IPS-18c (cell line): ENCODE measurements around the gene NTNG1.

Experiments used
- H3K4me3 ChIP-seq: 2 replicates; pipeline ENCODE4 v1.7.0; 2013; ENCODE audit warnings: low read depth, mild to moderate bottlenecking, low read length, moderate library complexity; ENCODE audit not compliant: insufficient read depth
- H3K9me3 ChIP-seq: one replicate; pipeline ENCODE4 v1.6.1; 2013; ENCODE audit warnings: mild to moderate bottlenecking, low read length, moderate library complexity; ENCODE audit not compliant: control insufficient read depth, insufficient read depth

Gene NTNG1

GRCh38 chr1:107175102-107175909 is 34.5 kb downstream of the NTNG1 start:
- Histone ChIP-seq H3K4me3 (no peak overlapping the region), H3K9me3 (no peaks in the 10 kb centered on the region)

- Histone ChIP-seq H3K4me3 (no peak overlapping the region), H3K9me3 (no peaks in the 10 kb centered on the region)
Measured at GRCh38 chr1:107181253-107181969, 40.6 kb downstream of the NTNG1 start.

- Histone ChIP-seq H3K4me3 (no peak overlapping the region), H3K9me3 (no peaks in the 10 kb centered on the region)
Measured at GRCh38 chr1:107183011-107183410, 42.2 kb downstream of the NTNG1 start.

GRCh38 chr1:107184888-107185287 is 44.0 kb downstream of the NTNG1 start:
- no peaks in the 10 kb centered on the region for H3K9me3 ChIP-seq
- no peak overlapping the region for H3K4me3 ChIP-seq

- H3K4me3 ChIP-seq: no peak overlapping the region
Measured at GRCh38 chr1:107187399-107187798, 46.6 kb downstream of the NTNG1 start.

GRCh38 chr1:107188160-107188559 is 47.3 kb downstream of the NTNG1 start:
- Histone ChIP-seq H3K9me3 (no peaks in the 10 kb centered on the region), H3K4me3 (no peak overlapping the region)

More at GRCh38 chr1:107187399-107187798, 46.6 kb downstream of the NTNG1 start:
- no peaks in the 10 kb centered on the region for H3K9me3 ChIP-seq

- no peak overlapping the region for H3K4me3 ChIP-seq
- H3K9me3 ChIP-seq: no peaks in the 10 kb centered on the region
Measured at GRCh38 chr1:107194380-107194779, 53.5 kb downstream of the NTNG1 start.

GRCh38 chr1:107195476-107195875 is 54.6 kb downstream of the NTNG1 start:
- H3K4me3 ChIP-seq: no peak overlapping the region

GRCh38 chr1:107196973-107197562 is 56.2 kb downstream of the NTNG1 start:
- Histone ChIP-seq H3K4me3 (no peak overlapping the region), H3K9me3 (no peaks in the 10 kb centered on the region)

More at GRCh38 chr1:107195476-107195875, 54.6 kb downstream of the NTNG1 start:
- no peaks in the 10 kb centered on the region for H3K9me3 ChIP-seq

GRCh38 chr1:107198561-107198960 is 57.7 kb downstream of the NTNG1 start:
- H3K4me3 ChIP-seq: no peak overlapping the region

GRCh38 chr1:107200631-107201030 is 59.8 kb downstream of the NTNG1 start:
- Histone ChIP-seq H3K4me3 (no peak overlapping the region), H3K9me3 (no peaks in the 10 kb centered on the region)

More at GRCh38 chr1:107198561-107198960, 57.7 kb downstream of the NTNG1 start:
- no peaks in the 10 kb centered on the region for H3K9me3 ChIP-seq

GRCh38 chr1:107202007-107202406 is 61.2 kb downstream of the NTNG1 start:
- no peaks in the 10 kb centered on the region for H3K9me3 ChIP-seq
- no peak overlapping the region for H3K4me3 ChIP-seq

- Histone ChIP-seq H3K4me3 (no peak overlapping the region), H3K9me3 (no peaks in the 10 kb centered on the region)
Measured at GRCh38 chr1:107213225-107213624, 72.4 kb downstream of the NTNG1 start.

GRCh38 chr1:107220036-107220435 is 79.2 kb downstream of the NTNG1 start:
- Histone ChIP-seq H3K9me3 (no peaks in the 10 kb centered on the region), H3K4me3 (no peak overlapping the region)

- no peak overlapping the region for H3K4me3 ChIP-seq
- no peaks in the 10 kb centered on the region for H3K9me3 ChIP-seq
Measured at GRCh38 chr1:107225706-107226105, 84.9 kb downstream of the NTNG1 start.

- Histone ChIP-seq H3K9me3 (no peaks in the 10 kb centered on the region), H3K4me3 (no peak overlapping the region)
Measured at GRCh38 chr1:107228704-107229371, 88.0 kb downstream of the NTNG1 start.

GRCh38 chr1:107229711-107230110 is 88.9 kb downstream of the NTNG1 start:
- Histone ChIP-seq H3K9me3 (no peaks in the 10 kb centered on the region), H3K4me3 (no peak overlapping the region)
